Measurements from ENCODE around the gene ATRAID.

ATRAID gene

GRCh38 chr2:27250652-27251379 is 39.0 kb downstream of the ATRAID start:
- no peak for DNase-seq (ENCODE audit: low spot score)

DNA sequence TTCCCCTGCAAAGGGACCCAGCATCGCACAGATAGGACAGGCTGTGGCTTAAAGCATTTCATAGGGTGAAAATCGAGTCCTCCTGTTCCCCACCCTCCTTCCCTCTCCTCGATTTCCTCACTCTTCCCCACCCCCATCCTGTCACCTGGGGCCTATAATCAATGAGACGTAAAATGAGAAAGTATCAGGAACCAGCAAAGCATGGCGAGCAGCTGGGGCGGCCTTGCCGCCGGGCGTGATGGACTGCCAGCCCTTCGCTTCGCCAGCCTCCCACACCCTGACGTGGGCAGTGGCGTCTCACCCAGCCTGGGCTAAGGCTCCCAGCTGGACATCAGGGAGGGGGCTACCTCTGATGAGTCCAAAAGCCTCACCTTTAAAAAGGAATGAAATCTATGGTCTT is 39.9 kb downstream of the ATRAID start:
- no peak for DNase-seq (ENCODE audit: low spot score)

- DNase-seq (ENCODE audit: low spot score): no peak
These were observed 43.3 kb downstream of the ATRAID start for GRCh38 chr2:27255187-27255586.

- peak; percentile 49 for DNase-seq (ENCODE audit: low spot score)
These were observed 43.8 kb downstream of the ATRAID start for GRCh38 chr2:27255660-27256059.

DNA sequence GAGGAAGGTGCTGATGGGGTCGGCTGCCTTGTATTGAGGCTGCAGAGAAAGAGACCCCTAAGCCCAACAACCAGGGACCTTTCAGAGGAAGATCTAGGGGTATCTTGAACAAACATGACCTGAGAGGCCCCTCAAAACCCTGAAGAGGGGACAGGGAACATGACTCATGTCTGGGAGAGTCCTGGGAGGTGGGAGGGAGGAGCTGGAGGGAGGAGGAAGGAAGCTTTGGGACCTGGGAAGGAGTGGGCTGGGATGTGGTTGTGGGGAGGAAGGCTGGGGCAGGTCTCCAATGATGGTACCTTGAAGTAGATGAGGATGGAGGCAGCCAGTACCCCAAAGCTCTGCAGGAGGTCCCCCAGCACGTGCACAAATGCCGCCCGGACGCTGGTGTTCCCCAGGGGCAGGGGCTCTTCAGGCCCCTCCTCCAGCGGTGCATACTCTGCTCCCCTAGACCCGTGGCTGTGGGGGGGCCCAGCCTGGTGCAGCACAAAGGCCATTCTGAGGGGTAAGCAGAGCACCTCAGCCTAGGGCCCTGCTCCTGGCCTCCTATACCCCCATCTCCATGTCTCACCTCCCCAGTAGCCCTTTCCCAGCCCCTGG is 45.1 kb downstream of the ATRAID start:
- DNase-seq (ENCODE audit: low spot score): no peak

DNA sequence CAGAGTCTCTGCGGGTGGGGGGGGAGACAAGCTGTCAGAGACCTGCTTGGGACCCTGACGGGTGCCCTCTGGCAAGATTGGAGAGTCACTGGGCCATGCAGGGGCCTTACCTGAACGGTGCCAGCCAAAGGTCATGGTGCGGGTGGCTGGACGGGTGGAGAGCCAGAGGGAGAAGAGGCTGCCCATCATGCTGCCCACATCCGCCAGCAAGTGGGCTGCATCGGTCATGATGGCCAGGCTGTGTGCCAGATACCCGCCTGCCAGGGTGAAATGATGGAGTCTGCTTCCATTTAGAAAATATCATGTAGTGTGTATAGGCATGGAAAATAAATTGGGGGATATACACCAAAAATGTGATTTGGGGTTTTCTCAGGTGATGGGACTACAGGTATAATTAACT is 46.2 kb downstream of the ATRAID start:
- no peak for DNase-seq (ENCODE audit: low spot score)

DNA sequence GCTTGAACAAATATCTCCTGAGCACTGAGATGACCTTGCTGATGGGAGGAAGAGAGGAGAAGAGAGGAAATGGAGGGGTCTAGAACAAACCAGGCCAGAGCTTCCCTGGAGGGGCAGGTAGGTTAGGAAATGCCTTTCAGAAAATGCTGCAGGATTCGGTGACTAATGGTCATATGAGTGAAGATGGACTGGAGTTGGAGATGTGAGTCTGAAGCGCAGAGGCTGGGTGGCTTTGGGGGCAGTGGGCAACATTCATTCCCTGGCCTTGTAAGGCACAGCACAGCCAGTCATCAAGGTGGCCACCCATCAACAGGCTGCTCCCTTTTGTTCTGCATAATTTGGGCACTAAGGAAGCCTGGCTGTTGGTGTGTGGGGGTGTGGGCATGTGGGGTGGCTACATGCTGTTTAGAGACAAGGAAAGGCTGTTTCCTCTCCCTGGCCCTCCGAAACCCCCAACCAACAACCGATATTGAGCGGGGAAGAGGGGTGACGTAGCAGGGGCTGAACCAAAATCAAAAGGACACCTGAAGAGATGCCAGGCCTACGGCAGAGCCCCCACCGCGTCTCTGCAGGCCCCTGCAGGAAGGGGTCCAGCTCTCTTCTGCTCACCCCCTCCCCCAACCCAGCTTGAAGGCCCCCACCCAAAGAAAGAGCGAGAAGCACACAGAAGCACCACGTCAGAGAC is 49.5 kb downstream of the ATRAID start:
- no peak for DNase-seq (ENCODE audit: low spot score)

GRCh38 chr2:27261926-27262298 is 50.1 kb downstream of the ATRAID start:
- no peak for DNase-seq (ENCODE audit: low spot score)

- peak; percentile 81 for DNase-seq (ENCODE audit: low spot score)
These were observed 50.8 kb downstream of the ATRAID start, which contains the start of gene SLC30A3 for GRCh38 chr2:27262379-27263286. TSS of gene SLC30A3 (minus strand) at chr2:27263047. CDS start at chr2:27262906, 141 bp downstream.

GRCh38 chr2:27263287-27264252 is 51.7 kb downstream of the ATRAID start:
- DNase-seq (ENCODE audit: low spot score): no peak

DNA sequence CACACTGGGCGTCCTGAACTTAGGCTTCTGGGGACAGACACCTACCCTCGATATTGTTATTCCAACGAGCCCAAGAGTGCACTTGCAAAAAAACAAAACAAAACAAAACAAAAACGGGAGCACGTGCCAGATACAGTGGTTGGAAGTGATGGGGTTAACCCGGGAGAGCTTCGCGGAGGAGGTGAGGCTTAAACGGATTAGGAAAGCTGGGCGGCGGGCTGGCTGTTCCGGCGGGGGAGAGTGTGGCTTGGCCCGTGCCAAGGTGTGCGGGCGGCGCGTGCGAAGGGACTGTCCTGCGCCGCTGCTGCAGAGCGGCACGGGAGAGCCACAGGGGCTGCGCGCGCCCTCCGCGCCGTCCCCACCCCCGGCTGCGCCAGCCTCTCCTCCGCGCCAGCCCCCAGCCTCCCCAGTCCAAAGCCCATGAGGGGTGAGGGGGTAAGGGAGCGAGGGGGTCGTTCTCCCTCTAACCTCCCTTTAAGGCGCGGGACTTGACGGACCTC is 52.5 kb downstream of the ATRAID start:
- DNase-seq (ENCODE audit: low spot score): no peak

GRCh38 chr2:27264753-27265535 is 53.1 kb downstream of the ATRAID start:
- peak; percentile 66 for DNase-seq (ENCODE audit: low spot score)

DNA sequence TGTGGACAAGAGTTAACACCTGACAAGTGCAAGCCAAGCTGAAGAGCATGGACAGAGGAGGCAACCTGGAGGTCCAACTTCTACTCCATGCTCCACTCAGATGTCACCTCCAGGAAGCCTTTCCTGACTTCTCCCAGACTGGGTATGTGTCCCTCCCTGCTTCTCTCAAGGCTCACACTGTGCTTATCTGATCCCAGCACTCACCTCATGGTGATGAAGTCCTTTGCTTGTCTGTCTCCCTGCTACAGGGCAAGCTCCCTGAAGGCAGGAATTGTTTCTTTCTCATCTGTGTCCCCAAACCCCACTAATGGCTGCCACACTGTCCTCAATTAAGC is 53.7 kb downstream of the ATRAID start:
- DNase-seq (ENCODE audit: low spot score): no peak

Data from AG08395 (cell line).